Endothelial cell of umbilical vein (primary cell): ENCODE measurements around the gene PSMC4. TPM values are rescaled to one million over a fixed set of nuclear protein-coding genes. Genes with fewer than 3 reads are reported as not detected.

Experiments
- BruUV-seq: library from RNA; stranded (reverse); fragments of 400-500 nt; replicated peaks from 2 replicates; lab custom pipeline; 2021; lab: Mats Ljungman, UMichigan
- CTCF ChIA-PET: fragments of 300-600, 350-600 bp; sonication (Branson Sonifier 250); formaldehyde crosslinking; loops from one replicate; lab custom pipeline; 2021; ENCODE audit warnings: antibody characterized with exemption, inconsistent platforms; lab: Charles Lee
- POLR2A ChIA-PET: fragments of 300-600, 350-600 bp; sonication (Branson Sonifier 250); formaldehyde crosslinking; loops from one replicate; lab custom pipeline; 2021; ENCODE audit warnings: antibody characterized with exemption, inconsistent platforms; lab: Charles Lee
- DNase-seq: peaks from one replicate; pipeline ENCODE4 v3.0.0-alpha.2; 2011; ENCODE audit warnings: low read depth, low spot score
- FAIRE-seq: peaks from 2 replicates; lab custom pipeline; 2011; peaks lifted over from hg19 to GRCh38; lab: Jason Lieb, UNC
- H2AFZ ChIP-seq: 2 replicates; pipeline ENCODE4 v1.6.0; 2012; ENCODE audit warnings: low read depth, low read length, control low read depth, inconsistent platforms
- H3K27ac ChIP-seq: 2 replicates; pipeline ENCODE4 v1.5.1; 2011; ENCODE audit warnings: low read depth, mild to moderate bottlenecking, control low read depth, low read length, moderate library complexity; ENCODE audit not compliant: insufficient read depth
- H3K27me3 ChIP-seq, 2 experiments: 2 replicates each; pipeline versions ENCODE4 v1.6.0 to v1.6.1; 2011; ENCODE audit warnings: low read length in 2 of 2, mixed read lengths in 1 of 2; ENCODE audit not compliant: control insufficient read depth in 2 of 2, insufficient read depth in 2 of 2
- H3K36me3 ChIP-seq, 2 experiments: 2 replicates in 1 of 2; 3 replicates in 1 of 2; pipeline ENCODE4 v1.5.1; 2011; ENCODE audit warnings: low read length in 2 of 2, mild to moderate bottlenecking in 1 of 2, moderate library complexity in 1 of 2; ENCODE audit not compliant: control insufficient read depth in 2 of 2, insufficient read depth in 2 of 2; ENCODE audit errors: extremely low read depth in 1 of 2
- H3K4me1 ChIP-seq: 3 replicates; pipeline ENCODE4 v1.5.1; 2011; ENCODE audit warnings: mild to moderate bottlenecking, low read length; ENCODE audit not compliant: control insufficient read depth, insufficient read depth; ENCODE audit errors: extremely low read depth
- H3K4me2 ChIP-seq: 2 replicates; pipeline ENCODE4 v1.6.1; 2011; ENCODE audit warnings: low read length, control low read depth, mixed read lengths; ENCODE audit not compliant: insufficient read depth
- H3K4me3 ChIP-seq, 3 experiments: fragments of 200-600 bp in 1 of 3; sonication (generic), shearing (Covaris generic) in 1 of 3; replicated peaks in 1 of 3; 2 replicates each; pipeline ENCODE4 v1.5.1; 2011 to 2016; ENCODE audit warnings: control low read depth in 3 of 3, low read length in 3 of 3, mild to moderate bottlenecking in 2 of 3, inconsistent platforms in 1 of 3, low read depth in 1 of 3, moderate library complexity in 1 of 3; ENCODE audit not compliant: insufficient read depth in 1 of 3
- H3K79me2 ChIP-seq: 2 replicates; pipeline ENCODE4 v1.6.0; 2012; ENCODE audit warnings: low read length, inconsistent platforms; ENCODE audit not compliant: control insufficient read depth, insufficient read depth
- H3K9ac ChIP-seq: replicated peaks from 2 replicates; pipeline ENCODE3; 2011; ENCODE audit warnings: low read length, control low read depth; ENCODE audit not compliant: insufficient read depth; ENCODE audit errors: extremely low read depth
- H3K9me1 ChIP-seq: replicated peaks from 3 replicates; pipeline ENCODE4 v1.6.0; 2011; ENCODE audit warnings: mild to moderate bottlenecking, low read length; ENCODE audit not compliant: control insufficient read depth, insufficient read depth; ENCODE audit errors: extremely low read depth
- H3K9me3 ChIP-seq: replicated peaks from 2 replicates; pipeline ENCODE4 v1.5.1; 2012; ENCODE audit warnings: low read length, inconsistent platforms; ENCODE audit not compliant: control insufficient read depth, insufficient read depth
- H4K20me1 ChIP-seq: replicated peaks from 2 replicates; pipeline ENCODE3; 2011; ENCODE audit warnings: mild to moderate bottlenecking, low read length; ENCODE audit not compliant: control insufficient read depth, insufficient read depth; ENCODE audit errors: extremely low read depth
- EZH2 ChIP-seq: IDR thresholded peaks from 2 replicates; pipeline ENCODE4 v1.6.1; 2012; ENCODE audit warnings: borderline replicate concordance, low read depth, mild to moderate bottlenecking, moderate library complexity, low read length, inconsistent platforms; ENCODE audit not compliant: severe bottlenecking
- FOS ChIP-seq: IDR thresholded peaks from 2 replicates; pipeline ENCODE4 v1.6.1; 2011; ENCODE audit warnings: mild to moderate bottlenecking, low read length, moderate library complexity, borderline replicate concordance; ENCODE audit not compliant: insufficient read depth
- GATA2 ChIP-seq: IDR thresholded peaks from 2 replicates; pipeline ENCODE4 v1.7.0; 2011; ENCODE audit warnings: low read depth, mild to moderate bottlenecking, moderate library complexity, mixed read lengths, low read length; ENCODE audit not compliant: insufficient read length, insufficient read depth
- JUN ChIP-seq: IDR thresholded peaks from 2 replicates; pipeline ENCODE4 v1.6.1; 2011; ENCODE audit warnings: borderline replicate concordance, low read depth; ENCODE audit not compliant: insufficient read length, insufficient read depth
- MYC ChIP-seq: IDR thresholded peaks from one replicate; pipeline ENCODE4 v1.6.1; 2011; ENCODE audit warnings: mild to moderate bottlenecking, low read depth, low read length
- POLR2A ChIP-seq: IDR thresholded peaks from 2 replicates; pipeline ENCODE4 v1.6.1; 2012; ENCODE audit warnings: low read depth, mild to moderate bottlenecking, control low read depth, low read length
- POLR2AphosphoS5 ChIP-seq: IDR thresholded peaks from 2 replicates; pipeline ENCODE4 v1.6.1; 2012; ENCODE audit warnings: low read depth, mild to moderate bottlenecking, control low read depth, low read length, moderate library complexity; ENCODE audit not compliant: insufficient read depth
- dilution Hi-C: fragments of 300-500 bp; cut with MboI; formaldehyde crosslinking; loops from one replicate; pipeline ENCODE4 v1.15.0; 2019; ENCODE audit warnings: low sequenced_read_pairs; ENCODE audit not compliant: extremely low pct_ligation_motif_present
- intact Hi-C: fragments of 100-400 bp; cut with micrococcal nuclease; formaldehyde crosslinking; loops from one replicate; pipeline ENCODE4 v1.10.0; 2022
- polyA plus RNA-seq, 4 experiments: library from polyadenylated mRNA; depleted of rRNA in 3 of 4; stranded (reverse) in 3 of 4; unstranded in 1 of 4; fragments of >200 nt; gene quantifications; 2 replicates each; pipeline versions ENCODE4 v1.2.1 to v1.2.3, GENCODE V29; 2011 to 2012; ENCODE audit warnings: missing spikeins in 1 of 4
- total RNA-seq: library from RNA; stranded (reverse); gene quantifications from 2 replicates; pipeline ENCODE4 v1.2.3, GENCODE V29; 2021
- TF ChIP-seq, protein P1 (sequence below): IDR thresholded peaks from 2 replicates; pipeline ENCODE4 v1.6.1; 2011; ENCODE audit not compliant: insufficient read depth, insufficient read length
- TF ChIP-seq, protein P2 (sequence below), 2 donors: IDR thresholded peaks; 1 replicate in 1 of 2; 2 replicates in 1 of 2; pipeline ENCODE4 v1.5.1; 2011; ENCODE audit warnings: low read length in 2 of 2, mild to moderate bottlenecking in 2 of 2, moderate library complexity in 2 of 2, control low read depth in 1 of 2, inconsistent platforms in 1 of 2, low read depth in 1 of 2; ENCODE audit not compliant: insufficient read depth in 1 of 2; ENCODE audit errors: extremely low read depth in 1 of 2

PSMC4 gene
- total and polyA plus RNA-seq, 2 donors (not counting 3 experiments of a cell fraction or from before 2014, with no cell fraction given), result 110 to 114 TPM

DNA sequence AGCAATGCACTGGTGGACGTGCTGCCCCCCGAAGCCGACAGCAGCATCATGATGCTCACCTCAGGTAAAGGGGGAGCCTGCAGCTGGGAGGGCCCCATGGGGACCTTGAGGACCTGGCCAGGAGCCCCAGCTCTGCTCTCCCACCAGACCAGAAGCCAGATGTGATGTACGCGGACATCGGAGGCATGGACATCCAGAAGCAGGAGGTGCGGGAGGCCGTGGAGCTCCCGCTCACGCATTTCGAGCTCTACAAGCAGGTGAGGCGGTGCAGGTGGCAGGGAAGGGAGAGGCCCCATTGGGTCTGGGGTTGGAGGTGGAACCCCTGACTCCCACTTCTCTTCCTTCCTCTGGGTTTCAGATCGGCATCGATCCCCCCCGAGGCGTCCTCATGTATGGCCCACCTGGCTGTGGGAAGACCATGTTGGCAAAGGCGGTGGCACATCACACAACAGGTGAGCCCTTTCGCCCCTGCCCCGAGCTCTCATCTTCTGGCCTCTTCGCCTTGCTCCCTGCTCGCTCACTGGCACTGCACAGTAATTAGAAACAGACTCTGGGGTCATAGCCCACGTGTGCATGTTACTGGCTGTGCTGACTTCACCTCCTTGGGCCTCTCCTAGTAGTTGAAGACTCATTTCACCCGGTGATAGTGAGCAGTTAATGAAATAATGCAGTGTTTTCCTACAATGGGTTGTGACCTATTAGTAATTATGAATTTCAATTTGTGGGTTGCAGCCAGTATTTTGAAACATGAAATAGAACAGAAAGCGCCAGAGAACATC lies 3.6 kb downstream of the PSMC4 start:
- H3K27me3 ChIP-seq, result no peaks in the 10 kb centered on the region
- ChIA-PET POLR2A (no interaction called here), CTCF (no interaction called here)
- no peak for TF ChIP-seq EZH2
- TF ChIP-seq, protein P1, sequence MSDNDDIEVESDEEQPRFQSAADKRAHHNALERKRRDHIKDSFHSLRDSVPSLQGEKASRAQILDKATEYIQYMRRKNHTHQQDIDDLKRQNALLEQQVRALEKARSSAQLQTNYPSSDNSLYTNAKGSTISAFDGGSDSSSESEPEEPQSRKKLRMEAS, result no peak
- TF ChIP-seq FOS, result no peak
- no peak for TF ChIP-seq JUN
- TF ChIP-seq POLR2AphosphoS5, result no peak
- TF ChIP-seq GATA2, result no peak
- TF ChIP-seq, protein P2, sequence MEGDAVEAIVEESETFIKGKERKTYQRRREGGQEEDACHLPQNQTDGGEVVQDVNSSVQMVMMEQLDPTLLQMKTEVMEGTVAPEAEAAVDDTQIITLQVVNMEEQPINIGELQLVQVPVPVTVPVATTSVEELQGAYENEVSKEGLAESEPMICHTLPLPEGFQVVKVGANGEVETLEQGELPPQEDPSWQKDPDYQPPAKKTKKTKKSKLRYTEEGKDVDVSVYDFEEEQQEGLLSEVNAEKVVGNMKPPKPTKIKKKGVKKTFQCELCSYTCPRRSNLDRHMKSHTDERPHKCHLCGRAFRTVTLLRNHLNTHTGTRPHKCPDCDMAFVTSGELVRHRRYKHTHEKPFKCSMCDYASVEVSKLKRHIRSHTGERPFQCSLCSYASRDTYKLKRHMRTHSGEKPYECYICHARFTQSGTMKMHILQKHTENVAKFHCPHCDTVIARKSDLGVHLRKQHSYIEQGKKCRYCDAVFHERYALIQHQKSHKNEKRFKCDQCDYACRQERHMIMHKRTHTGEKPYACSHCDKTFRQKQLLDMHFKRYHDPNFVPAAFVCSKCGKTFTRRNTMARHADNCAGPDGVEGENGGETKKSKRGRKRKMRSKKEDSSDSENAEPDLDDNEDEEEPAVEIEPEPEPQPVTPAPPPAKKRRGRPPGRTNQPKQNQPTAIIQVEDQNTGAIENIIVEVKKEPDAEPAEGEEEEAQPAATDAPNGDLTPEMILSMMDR (IDR thresholded peaks at IDR 0.05; ENCODE audit: extremely low read depth in 1 of 2, insufficient read depth in 1 of 2, low read depth in 1 of 2, low read length in 2 of 2), result no peak
- TF ChIP-seq POLR2A, result no peak
- TF ChIP-seq MYC, result no peak
- peaks cover 6 to 25% of the 10 kb centered on the region in 2 experiments for H3K36me3 ChIP-seq
- H3K9ac ChIP-seq, result no peak overlapping the region
- H3K4me3 ChIP-seq, result no peak overlapping the region
- H3K9me3 ChIP-seq, result no peaks in the 10 kb centered on the region
- no TSS peak for BruUV-seq
- intact Hi-C loops, result loop anchor here (5.0 kb wide), 1 partner anchor 77 kb away; no protein-coding TSS in a partner anchor
- H3K4me1 ChIP-seq, result peaks cover 13% of the 10 kb centered on the region
- H4K20me1 ChIP-seq, result no peaks in the 10 kb centered on the region
- no peak overlapping the region for H3K4me2 ChIP-seq
- peaks cover 17% of the 10 kb centered on the region for H3K79me2 ChIP-seq
- DNase-seq, result no peak
- no peaks in the 10 kb centered on the region for H3K9me1 ChIP-seq
- dilution Hi-C loops, result no loop called here
- no peak overlapping the region for H3K27ac ChIP-seq
- H2AFZ ChIP-seq, result no peak overlapping the region
- no peak for FAIRE-seq
